Ovary (tissue), 3 donors: ENCODE measurements around the gene DMRTA2.

ENCODE experiments used
- CTCF ChIP-seq, 3 donors: fragments of 450-650 bp in 2 of 3; fragments of 200-600 bp in 1 of 3; IDR thresholded peaks; one replicate each; pipeline versions ENCODE4 v1.5.1 to v1.8.0; 2016 to 2022; ENCODE audit warnings: antibody characterized with exemption in 3 of 3, mild to moderate bottlenecking in 1 of 3
- EP300 ChIP-seq: sonication (generic); formaldehyde crosslinking; IDR thresholded peaks from one replicate; pipeline ENCODE4 v1.6.1; 2017; ENCODE audit warnings: antibody characterized with exemption
- donor health status: DM: no; HTN: no; CAD: no.

GRCh38 chr1:50393522-50394120 is 29.6 kb downstream of the DMRTA2 start:
- TF ChIP-seq EP300 = no peak
- TF ChIP-seq CTCF (IDR thresholded peaks at IDR 0.05) = no peak
